Tibial nerve (tissue), 4 donors: ENCODE results near the gene CMTM7. TPM values are rescaled to one million over a fixed set of nuclear protein-coding genes. Genes with fewer than 3 reads are reported as not detected.

ENCODE experiments used
- DNase-seq, 2 donors: peaks; one replicate each; pipeline ENCODE4 v3.0.0-alpha.2; 2019; ENCODE audit warnings: low spot score in 2 of 2
- H3K27ac ChIP-seq, 4 donors: fragments of 200-600 bp; sonication (generic) in 3 of 4; one replicate each; pipeline ENCODE4 v1.5.1; 2017 to 2019; ENCODE audit warnings: mild to moderate bottlenecking in 1 of 4
- H3K27me3 ChIP-seq, 2 donors: fragments of 200-600 bp; sonication (generic) in 1 of 2; one replicate each; pipeline versions ENCODE4 v1.5.1 to v1.6.0; 2017 to 2019
- H3K36me3 ChIP-seq, 3 donors: fragments of 200-600 bp; sonication (generic); one replicate each; pipeline ENCODE4 v1.5.1; 2018 to 2019
- H3K4me1 ChIP-seq, 4 donors: fragments of 200-600 bp; sonication (generic) in 3 of 4; one replicate each; pipeline ENCODE4 v1.5.1; 2017 to 2019
- H3K4me3 ChIP-seq, 4 donors: fragments of 200-600 bp; sonication (generic) in 3 of 4; one replicate each; pipeline ENCODE4 v1.5.1; 2017 to 2019; ENCODE audit warnings: mild to moderate bottlenecking in 1 of 4, moderate library complexity in 1 of 4
- H3K9me3 ChIP-seq, 4 donors: fragments of 200-600 bp; sonication (generic) in 3 of 4; one replicate each; pipeline ENCODE4 v1.5.1; 2017 to 2019
- EP300 ChIP-seq, 2 donors: sonication (generic); formaldehyde crosslinking; IDR thresholded peaks; one replicate each; pipeline ENCODE4 v1.6.1; 2017; ENCODE audit warnings: antibody characterized with exemption in 2 of 2, mild to moderate bottlenecking in 1 of 2
- POLR2A ChIP-seq, 2 donors: fragments of 450-650 bp; IDR thresholded peaks; one replicate each; pipeline ENCODE4 v1.6.1; 2017; ENCODE audit warnings: antibody characterized with exemption in 2 of 2, mild to moderate bottlenecking in 2 of 2, moderate library complexity in 2 of 2
- WGBS, 2 donors: methylation state at CpG; one replicate each; pipeline ENCODE4 v1.1.5; 2018; 5-methylcytosine and 5-hydroxymethylcytosine counted together
- total RNA-seq, 4 donors: library from RNA; depleted of rRNA; stranded (reverse); fragments of >200 nt; gene quantifications; one replicate each; pipeline ENCODE4 v1.1.0, GENCODE V29; 2016
- TF ChIP-seq, protein P1 (sequence below), 5 experiments: fragments of 200-600 bp in 3 of 5; fragments of 450-650 bp in 2 of 5; sonication (generic) in 3 of 5; IDR thresholded peaks; one replicate each; pipeline ENCODE4 v1.5.1; 2016 to 2019; ENCODE audit warnings: antibody characterized with exemption in 5 of 5, mild to moderate bottlenecking in 3 of 5, moderate library complexity in 2 of 5

The CMTM7 gene
- total RNA-seq, 4 donors from 2014 or later: 10.4 to 47.4 (median 19.5) TPM

DNA sequence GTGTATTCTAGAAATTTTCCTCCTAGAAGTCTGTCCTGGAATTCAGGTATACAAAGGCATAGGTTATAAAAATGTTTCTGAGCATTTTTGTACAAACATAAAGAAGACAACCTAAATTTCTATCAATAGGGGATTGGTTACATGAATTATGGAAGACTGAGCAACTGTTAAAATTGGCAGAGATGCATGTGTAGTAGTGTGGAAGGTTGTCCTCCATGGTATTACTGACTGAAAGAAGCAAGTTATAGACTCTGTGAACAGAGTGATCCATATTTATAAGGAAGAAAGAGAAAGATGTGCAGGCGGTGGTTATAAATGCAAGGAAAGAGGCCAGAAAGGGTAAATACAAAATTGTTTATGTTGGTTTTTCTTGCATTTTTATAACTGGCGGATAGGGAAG is 38.3 kb upstream of the CMTM7 start:
- DNase-seq: no peak
- 90 to 93% methylated on average over 2 of the region's 2 CpGs for WGBS, 2 donors
- H3K27ac ChIP-seq: no peak overlapping the region
- H3K4me1 ChIP-seq: no peaks in the 10 kb centered on the region
- no peaks in the 10 kb centered on the region for H3K9me3 ChIP-seq
- TF ChIP-seq POLR2A (IDR thresholded peaks at IDR 0.05) (no peak), EP300 (IDR thresholded peaks at IDR 0.05) (no peak)
- TF ChIP-seq, protein P1, sequence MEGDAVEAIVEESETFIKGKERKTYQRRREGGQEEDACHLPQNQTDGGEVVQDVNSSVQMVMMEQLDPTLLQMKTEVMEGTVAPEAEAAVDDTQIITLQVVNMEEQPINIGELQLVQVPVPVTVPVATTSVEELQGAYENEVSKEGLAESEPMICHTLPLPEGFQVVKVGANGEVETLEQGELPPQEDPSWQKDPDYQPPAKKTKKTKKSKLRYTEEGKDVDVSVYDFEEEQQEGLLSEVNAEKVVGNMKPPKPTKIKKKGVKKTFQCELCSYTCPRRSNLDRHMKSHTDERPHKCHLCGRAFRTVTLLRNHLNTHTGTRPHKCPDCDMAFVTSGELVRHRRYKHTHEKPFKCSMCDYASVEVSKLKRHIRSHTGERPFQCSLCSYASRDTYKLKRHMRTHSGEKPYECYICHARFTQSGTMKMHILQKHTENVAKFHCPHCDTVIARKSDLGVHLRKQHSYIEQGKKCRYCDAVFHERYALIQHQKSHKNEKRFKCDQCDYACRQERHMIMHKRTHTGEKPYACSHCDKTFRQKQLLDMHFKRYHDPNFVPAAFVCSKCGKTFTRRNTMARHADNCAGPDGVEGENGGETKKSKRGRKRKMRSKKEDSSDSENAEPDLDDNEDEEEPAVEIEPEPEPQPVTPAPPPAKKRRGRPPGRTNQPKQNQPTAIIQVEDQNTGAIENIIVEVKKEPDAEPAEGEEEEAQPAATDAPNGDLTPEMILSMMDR (IDR thresholded peaks at IDR 0.05): no peak
- no peak overlapping the region for H3K4me3 ChIP-seq
- no peaks in the 10 kb centered on the region for H3K36me3 ChIP-seq
- no peaks in the 10 kb centered on the region for H3K27me3 ChIP-seq

GRCh38 chr3:32354362-32354778 is 37.3 kb upstream of the CMTM7 start:
- DNase-seq: no peak
- H3K27me3 ChIP-seq: no peaks in the 10 kb centered on the region
- no peaks in the 10 kb centered on the region for H3K36me3 ChIP-seq
- H3K4me1 ChIP-seq: no peaks in the 10 kb centered on the region
- 32 to 36% methylated on average over 8 of the region's 8 CpGs for WGBS, 2 donors
- H3K4me3 ChIP-seq: no peak overlapping the region
- no peak overlapping the region for H3K27ac ChIP-seq
- TF ChIP-seq EP300 (IDR thresholded peaks at IDR 0.05) (no peak), POLR2A (IDR thresholded peaks at IDR 0.05) (no peak)
- TF ChIP-seq, protein P1 (IDR thresholded peaks at IDR 0.05): no peak
- H3K9me3 ChIP-seq: no peaks in the 10 kb centered on the region

DNA sequence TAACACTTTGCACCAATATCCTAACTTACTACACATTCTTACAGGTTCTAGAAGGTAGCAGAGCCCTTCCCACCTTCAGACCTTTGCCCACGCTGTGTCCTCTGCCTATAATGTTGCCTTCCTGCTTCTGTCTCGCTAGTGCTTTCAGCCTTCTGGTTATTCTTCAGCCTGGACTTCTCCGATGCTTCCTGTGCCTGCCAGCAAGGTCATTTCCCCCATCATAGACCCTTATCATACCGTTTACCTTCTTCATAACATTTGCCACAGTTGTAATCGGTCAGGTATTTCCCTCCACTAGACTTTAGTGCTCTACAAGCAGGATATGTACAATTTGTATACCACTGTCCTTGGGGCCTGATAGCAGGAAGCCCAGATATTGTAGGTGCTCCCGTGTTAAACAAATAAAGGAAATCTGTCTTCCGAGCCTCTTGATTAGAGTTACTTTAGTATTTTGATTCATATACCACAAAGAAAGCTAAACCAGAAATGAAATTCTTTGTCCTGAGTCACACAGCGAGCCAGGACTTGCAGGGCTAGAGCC is 35.8 kb upstream of the CMTM7 start:
- TF ChIP-seq EP300 (IDR thresholded peaks at IDR 0.05): no peak
- TF ChIP-seq POLR2A (IDR thresholded peaks at IDR 0.05): no peak
- TF ChIP-seq, protein P1 (IDR thresholded peaks at IDR 0.05): no peak
- Histone ChIP-seq H3K9me3 (no peaks in the 10 kb centered on the region), H3K4me3 (no peak overlapping the region), H3K27me3 (no peaks in the 10 kb centered on the region), H3K4me1 (no peaks in the 10 kb centered on the region), H3K27ac (no peak overlapping the region), H3K36me3 (no peaks in the 10 kb centered on the region)
- DNase-seq: no peak
- WGBS, 2 donors: 81 to 92% methylated on average over 8 of the region's 8 CpGs

- Histone ChIP-seq H3K27ac (no peak overlapping the region), H3K4me1 (no peaks in the 10 kb centered on the region), H3K9me3 (no peaks in the 10 kb centered on the region), H3K36me3 (no peaks in the 10 kb centered on the region), H3K4me3 (no peak overlapping the region), H3K27me3 (no peaks in the 10 kb centered on the region)
- no peak for DNase-seq
- 84 to 90% methylated on average over 5 of the region's 5 CpGs for WGBS, 2 donors
- TF ChIP-seq, protein P1 (IDR thresholded peaks at IDR 0.05): no peak
- no peak for TF ChIP-seq POLR2A (IDR thresholded peaks at IDR 0.05)
- TF ChIP-seq EP300 (IDR thresholded peaks at IDR 0.05): no peak
These were observed 31.7 kb upstream of the CMTM7 start for GRCh38 chr3:32359766-32360492.

GRCh38 chr3:32360493-32360827 is 31.2 kb upstream of the CMTM7 start:
- Histone ChIP-seq H3K4me1 (no peaks in the 10 kb centered on the region), H3K27me3 (no peaks in the 10 kb centered on the region), H3K27ac (no peak overlapping the region), H3K9me3 (no peaks in the 10 kb centered on the region), H3K36me3 (no peaks in the 10 kb centered on the region), H3K4me3 (no peak overlapping the region)
- DNase-seq: no peak
- TF ChIP-seq, protein P1 (IDR thresholded peaks at IDR 0.05): no peak
- no peak for TF ChIP-seq POLR2A (IDR thresholded peaks at IDR 0.05)
- TF ChIP-seq EP300 (IDR thresholded peaks at IDR 0.05): no peak
- 64 to 65% methylated on average over 4 of the region's 4 CpGs for WGBS, 2 donors
